K562 (cell line): ENCODE measurements around the gene CEACAM20. TPM values are rescaled to one million over a fixed set of nuclear protein-coding genes. Genes with fewer than 3 reads are reported as not detected.

Source experiments
- BRD4 ChIP-seq: fragments of 200-600 bp; sonication (generic); IDR thresholded peaks from 2 replicates; pipeline ENCODE4 v1.6.1; 2017; ENCODE audit warnings: inconsistent platforms
- CBX8 ChIP-seq: fragments of 200-600 bp; sonication (generic); IDR thresholded peaks from 2 replicates; pipeline ENCODE4 v1.6.1; 2012; ENCODE audit warnings: borderline replicate concordance, mixed run types, low read depth, mild to moderate bottlenecking, moderate library complexity, mixed read lengths, low read length, control low read depth, inconsistent platforms; ENCODE audit not compliant: poor library complexity, severe bottlenecking; ENCODE audit errors: extremely low read depth
- CHD1 ChIP-seq: fragments of 200-600 bp; sonication (generic); IDR thresholded peaks from one replicate; pipeline ENCODE4 v1.6.1; 2012; ENCODE audit warnings: mild to moderate bottlenecking, moderate library complexity, low read length, inconsistent platforms
- COPS2 ChIP-seq: fragments of 450-650 bp; conservative IDR thresholded peaks from 2 replicates; pipeline ENCODE4 v1.6.1; 2016; ENCODE audit warnings: mild to moderate bottlenecking, moderate library complexity
- ELK1 ChIP-seq: sonication (generic); formaldehyde crosslinking; IDR thresholded peaks from 2 replicates; pipeline ENCODE4 v1.8.1; 2022; ENCODE audit warnings: missing genetic modification reagents
- ETS2 ChIP-seq: IDR thresholded peaks from 2 replicates; pipeline ENCODE4 v1.6.1; 2016; ENCODE audit warnings: borderline replicate concordance, missing genetic modification characterization, mild to moderate bottlenecking, moderate library complexity, missing compliant biosample characterization; ENCODE audit not compliant: poor library complexity, severe bottlenecking
- ETV6 ChIP-seq, 3 experiments: fragments of 150-350 bp in 1 of 3; sonication (generic) in 1 of 3; formaldehyde crosslinking in 1 of 3; IDR thresholded peaks; 2 replicates each; pipeline versions ENCODE4 v1.6.1 to v1.8.0; 2014 to 2022; ENCODE audit warnings: borderline replicate concordance in 2 of 3, low read depth in 2 of 3, antibody characterized with exemption in 1 of 3, low read length in 1 of 3, mild to moderate bottlenecking in 1 of 3, missing genetic modification reagents in 1 of 3
- EZH2 ChIP-seq: IDR thresholded peaks from 2 replicates; pipeline ENCODE4 v1.6.1; 2012; ENCODE audit warnings: low read depth, mild to moderate bottlenecking, inconsistent platforms, low read length, borderline replicate concordance
- ILF3 ChIP-seq: fragments of 450-650 bp; IDR thresholded peaks from 2 replicates; pipeline ENCODE4 v1.6.1; 2018; ENCODE audit warnings: antibody characterized with exemption, mild to moderate bottlenecking, moderate library complexity, borderline replicate concordance
- MEF2D ChIP-seq: conservative IDR thresholded peaks from 2 replicates; pipeline ENCODE4 v1.6.1; 2016; ENCODE audit warnings: low read depth, missing genetic modification characterization, missing compliant biosample characterization
- MXD1 ChIP-seq: fragments of 250-450 bp; sonication (Bioruptor Pico); IDR thresholded peaks from 2 replicates; pipeline ENCODE4 v1.8.0; 2021; ENCODE audit warnings: borderline replicate concordance, mild to moderate bottlenecking, moderate library complexity; ENCODE audit not compliant: poor library complexity, severe bottlenecking
- SIRT6 ChIP-seq: IDR thresholded peaks from one replicate; pipeline ENCODE4 v1.6.1; 2012; ENCODE audit warnings: low read depth, mild to moderate bottlenecking, control low read depth, inconsistent platforms, low read length, moderate library complexity
- SMC3 ChIP-seq: conservative IDR thresholded peaks from 2 replicates; pipeline ENCODE4 v1.6.1; 2011; ENCODE audit warnings: low read depth, low read length, improper control_type of control experiment; ENCODE audit not compliant: insufficient read depth
- TCF15 ChIP-seq: fragments of 250-450 bp; sonication (Bioruptor Pico); IDR thresholded peaks from 2 replicates; pipeline ENCODE4 v1.8.0; 2022; ENCODE audit warnings: moderate library complexity, mild to moderate bottlenecking, inconsistent platforms
- TFE3 ChIP-seq: fragments of 450-650 bp; formaldehyde crosslinking; IDR thresholded peaks from 2 replicates; pipeline ENCODE4 v1.4.0; 2020; ENCODE audit warnings: mild to moderate bottlenecking, mixed read lengths
- ZBTB17 ChIP-seq: fragments of 450-650 bp; formaldehyde crosslinking; IDR thresholded peaks from 2 replicates; pipeline ENCODE4 v1.4.0; 2020; ENCODE audit warnings: mild to moderate bottlenecking
- ZBTB7A ChIP-seq: IDR thresholded peaks from 2 replicates; pipeline ENCODE4 v1.6.1; 2011; ENCODE audit warnings: low read depth, mild to moderate bottlenecking, low read length, moderate library complexity, borderline replicate concordance; ENCODE audit not compliant: control insufficient read depth
- ZEB2 ChIP-seq: fragments of 450-650 bp; IDR thresholded peaks from 2 replicates; pipeline ENCODE4 v1.6.1; 2016
- ZFP1 ChIP-seq: fragments of 450-650 bp; formaldehyde crosslinking; IDR thresholded peaks from 2 replicates; pipeline ENCODE4 v1.4.0; 2020; ENCODE audit warnings: mild to moderate bottlenecking, mixed read lengths
- ZFP91 ChIP-seq: sonication (generic); formaldehyde crosslinking; IDR thresholded peaks from 2 replicates; pipeline ENCODE4 v1.8.0; 2022; ENCODE audit warnings: mild to moderate bottlenecking, missing genetic modification reagents
- polyA plus RNA-seq, 8 experiments: library from polyadenylated mRNA; depleted of rRNA in 4 of 8; stranded (reverse) in 5 of 8; unstranded in 3 of 8; fragments of >200 nt; fragmentation: Nextera tagmentation in 2 of 8; fragmentation: Illumina TruSeq in 1 of 8; extraction: Ambion mirVana in 2 of 8; extraction: Trizol in 1 of 8; gene quantifications; 2 replicates each; pipeline versions ENCODE4 v1.2.1 to v1.2.3, GENCODE V29; 2011 to 2014; ENCODE audit warnings: inconsistent platforms in 1 of 8, missing spikeins in 1 of 8
- total RNA-seq, 7 experiments: library from RNA; depleted of rRNA in 6 of 7; stranded (reverse); fragments of >200 nt in 6 of 7; fragmentation: Illumina TruSeq in 2 of 7; extraction: Trizol in 2 of 7; gene quantifications; 2 replicates each; pipeline versions ENCODE4 v1.2.1 to v1.2.3, GENCODE V29; 2011 to 2021; ENCODE audit warnings: low replicate concordance in 1 of 7

The CEACAM20 gene
- total and polyA plus RNA-seq, 9 of the 15 experiments (the other 6 are each of a cell fraction or from before 2014, with no cell fraction given): not detected

DNA sequence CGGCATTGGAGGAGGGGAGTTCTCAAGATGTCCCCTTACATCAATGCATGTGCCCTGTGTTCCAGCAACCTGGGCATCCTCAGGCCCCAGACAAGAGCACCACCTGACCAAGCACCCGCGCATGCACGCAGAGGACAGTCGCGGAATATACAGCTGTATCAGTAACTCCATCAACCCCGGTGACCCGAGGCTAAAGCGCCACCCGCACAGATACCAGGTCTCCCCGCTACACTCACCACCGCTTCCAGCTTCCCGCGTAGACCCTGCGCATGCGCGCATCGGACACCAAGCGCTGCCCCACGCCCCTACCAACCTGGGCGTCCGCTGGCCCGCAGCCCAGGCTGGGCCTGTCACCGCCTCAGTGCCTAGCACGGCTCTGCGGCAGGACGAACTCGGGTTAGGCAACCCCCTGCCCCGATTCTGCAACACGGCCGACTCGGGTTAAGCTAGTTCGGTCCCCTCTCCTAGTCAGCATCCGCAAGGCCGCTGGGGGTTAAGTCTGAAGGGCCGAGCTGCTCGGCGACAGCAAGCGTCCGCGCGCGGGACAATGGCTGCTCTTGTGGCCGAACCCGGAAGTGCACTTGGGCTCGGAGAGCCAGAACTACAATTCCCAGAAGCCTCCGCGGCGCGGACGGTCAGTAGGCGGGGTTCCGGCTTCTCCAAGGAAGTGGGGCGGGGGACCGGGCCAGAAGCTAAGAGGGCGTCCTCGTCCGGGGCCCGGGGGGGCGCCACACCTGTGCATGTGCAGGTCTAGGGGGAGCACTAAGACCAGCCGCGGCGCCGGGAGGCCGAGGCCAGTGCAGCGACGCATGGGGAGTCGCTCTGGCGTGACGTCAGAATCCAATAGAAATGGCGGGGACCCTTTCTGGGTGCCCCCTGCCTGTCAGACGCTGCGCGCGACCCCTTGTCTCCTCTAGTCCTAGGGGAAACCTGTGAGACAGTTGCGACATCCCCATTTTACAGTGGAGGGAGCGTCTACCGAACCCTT is 29.2 kb downstream of the CEACAM20 start, which contains the start of gene ZNF180 (continued):
- TF ChIP-seq MXD1 (no peak), BRD4 (no peak), COPS2 (no peak), ILF3 (no peak), ELK1 (no peak), ETS2 (tag) (no peak), EZH2 (no peak), ZEB2 (peak; percentile 97), MEF2D (no peak), ZBTB7A (peak; percentile 91), ZBTB17 (CRISPR knock-in tag) (no peak), ZFP1 (CRISPR knock-in tag) (no peak), CBX8 (no peak), ZFP91 (CRISPR knock-in tag) (no peak), SIRT6 (no peak), TFE3 (CRISPR knock-in tag) (no peak), CHD1 (peak; percentile 75), ETV6 (IDR thresholded peaks at IDR 0.05; ENCODE audit: borderline replicate concordance in 1 of 2, low read depth in 2 of 2, low read length in 1 of 2) (no peak), ETV6 (CRISPR knock-in tag; IDR thresholded peaks at IDR 0.05; ENCODE audit: borderline replicate concordance) (no peak), TCF15 (no peak), SMC3 (no peak; the same call in 1 of the 2 replicates)
